Measurements from ENCODE around the gene CFAP73. TPM values are rescaled to one million over a fixed set of nuclear protein-coding genes. Genes with fewer than 3 reads are reported as not detected.
A peak's percentile ranks its signal among the peaks of the same experiment; 100 is the strongest.

Gene CFAP73
- not detected for total RNA-seq (2013)
- under 1 TPM in 1 of 3 donors, not detected in 2; 0.14 TPM for polyA plus RNA-seq
- polyA minus RNA-seq: 0.14 TPM in 1 of 2 replicates, not detected in the other
- 0 to 0.91 (median 0.18) reads per million in 11 experiments for total RNA-seq

GRCh38 chr12:113149361-113150150 is at the start of gene CFAP73:
Gene CFAP73, plus strand, starts transcription at chr12:113149724. Its CDS starts 134 bp downstream, at chr12:113149858.
- Histone ChIP-seq H3K36me3 (replicated peaks in 1 of 2; ENCODE audit: control insufficient read depth in 1 of 2, insufficient read depth in 2 of 2, low read length in 2 of 2) (no peaks in the 10 kb centered on the region), H3K9ac (ENCODE audit: insufficient read depth, low read length, poor library complexity, severe bottlenecking) (no peak within 1 kb of the TSS), H2AFZ (ENCODE audit: insufficient read depth, low read depth, low read length, poor library complexity, severe bottlenecking) (no peak within 1 kb of the TSS), H3K4me1 (ENCODE audit: control insufficient read depth in 1 of 2, insufficient read depth in 2 of 2, low read length in 2 of 2) (peaks cover 14 to 28% of the 10 kb centered on the region in 2 donors), H3K9me3 (replicated peaks in 1 of 2; ENCODE audit: control insufficient read depth in 1 of 2, insufficient read depth in 1 of 2, low read length in 2 of 2) (peaks cover 0 to 7% of the 10 kb centered on the region in 2 donors), H3K27me3 (ENCODE audit: control insufficient read depth in 2 of 2, insufficient read depth in 2 of 2, low read length in 2 of 2) (peaks cover 22 to 47% of the 10 kb centered on the region in 2 donors), H3K4me3 (replicated peaks in 1 of 3; ENCODE audit: low read depth in 2 of 3, low read length in 3 of 3) (no peak within 1 kb of the TSS), H4K20me1 (ENCODE audit: insufficient read depth, low read length) (no peaks in the 10 kb centered on the region), H3K79me2 (ENCODE audit: insufficient read depth, low read length) (no peaks in the 10 kb centered on the region), H3K4me2 (replicated peaks; ENCODE audit: extremely low read depth, low read length, poor library complexity, severe bottlenecking) (no peak within 1 kb of the TSS), H3K27ac (ENCODE audit: low read depth in 1 of 2, low read length in 2 of 2) (no peak within 1 kb of the TSS)
- peak in 2 of 3 donors; percentile 42 to 47 for DNase-seq
- intact Hi-C loops (cut with micrococcal nuclease): loop anchor here in 1 of 2 donors (5.0 to 10.0 kb wide), 2 partner anchors 102 to 265 kb away; no protein-coding TSS in a partner anchor
- Mint-ChIP-seq H3K27me3 (ENCODE audit: low read depth in 3 of 3) (peaks cover 51 to 61% (median 54%) of the 10 kb centered on the region in 3 donors), H3K27ac (peak within 1 kb of the TSS in 1 of 7 donors; percentile 74), H3K9me3 (peaks cover 0 to 18% (median 6%) of the 10 kb centered on the region in 7 donors), H3K4me1 (peaks cover 28% of the 10 kb centered on the region), H3K4me3 (peak within 1 kb of the TSS; percentile 27 to 69), H3K36me3 (peaks cover 0 to 7% of the 10 kb centered on the region in 2 donors)
- TF ChIP-seq, protein P1, sequence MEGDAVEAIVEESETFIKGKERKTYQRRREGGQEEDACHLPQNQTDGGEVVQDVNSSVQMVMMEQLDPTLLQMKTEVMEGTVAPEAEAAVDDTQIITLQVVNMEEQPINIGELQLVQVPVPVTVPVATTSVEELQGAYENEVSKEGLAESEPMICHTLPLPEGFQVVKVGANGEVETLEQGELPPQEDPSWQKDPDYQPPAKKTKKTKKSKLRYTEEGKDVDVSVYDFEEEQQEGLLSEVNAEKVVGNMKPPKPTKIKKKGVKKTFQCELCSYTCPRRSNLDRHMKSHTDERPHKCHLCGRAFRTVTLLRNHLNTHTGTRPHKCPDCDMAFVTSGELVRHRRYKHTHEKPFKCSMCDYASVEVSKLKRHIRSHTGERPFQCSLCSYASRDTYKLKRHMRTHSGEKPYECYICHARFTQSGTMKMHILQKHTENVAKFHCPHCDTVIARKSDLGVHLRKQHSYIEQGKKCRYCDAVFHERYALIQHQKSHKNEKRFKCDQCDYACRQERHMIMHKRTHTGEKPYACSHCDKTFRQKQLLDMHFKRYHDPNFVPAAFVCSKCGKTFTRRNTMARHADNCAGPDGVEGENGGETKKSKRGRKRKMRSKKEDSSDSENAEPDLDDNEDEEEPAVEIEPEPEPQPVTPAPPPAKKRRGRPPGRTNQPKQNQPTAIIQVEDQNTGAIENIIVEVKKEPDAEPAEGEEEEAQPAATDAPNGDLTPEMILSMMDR (IDR thresholded peaks at IDR 0.05): no peak
- 72% methylated on average over 7 of the region's 22 CpGs for WGBS (ENCODE audit: insufficient coverage)

- TF ChIP-seq, protein P1 (IDR thresholded peaks at IDR 0.05): no peak
- no peaks in the 10 kb centered on the region for H3K36me3 ChIP-seq (replicated peaks in 1 of 2; ENCODE audit: control insufficient read depth in 1 of 2, insufficient read depth in 2 of 2, low read length in 2 of 2)
- H3K27me3 Mint-ChIP-seq (ENCODE audit: low read depth in 3 of 3): peaks cover 11 to 18% (median 16%) of the 10 kb centered on the region in 3 donors
- peaks cover 0 to 4% of the 10 kb centered on the region in 2 donors for H3K4me1 ChIP-seq (ENCODE audit: control insufficient read depth in 1 of 2, insufficient read depth in 2 of 2, low read length in 2 of 2)
- H3K79me2 ChIP-seq (ENCODE audit: insufficient read depth, low read length): no peaks in the 10 kb centered on the region
- no peak overlapping the region for H3K4me3 Mint-ChIP-seq
- H3K36me3 Mint-ChIP-seq: no peaks in the 10 kb centered on the region
- peaks cover 11% of the 10 kb centered on the region for H3K4me1 Mint-ChIP-seq
- H2AFZ ChIP-seq (ENCODE audit: insufficient read depth, low read depth, low read length, poor library complexity, severe bottlenecking): no peak overlapping the region
- peaks cover 0 to 5% of the 10 kb centered on the region in 2 donors for H3K27me3 ChIP-seq (ENCODE audit: control insufficient read depth in 2 of 2, insufficient read depth in 2 of 2, low read length in 2 of 2)
- H3K9me3 Mint-ChIP-seq: peaks cover 0 to 3% (median 0%) of the 10 kb centered on the region in 7 donors
- no peak overlapping the region for H3K4me2 ChIP-seq (replicated peaks; ENCODE audit: extremely low read depth, low read length, poor library complexity, severe bottlenecking)
- no peak overlapping the region for H3K9ac ChIP-seq (ENCODE audit: insufficient read depth, low read length, poor library complexity, severe bottlenecking)
- intact Hi-C loops (cut with micrococcal nuclease): no loop called here
- DNase-seq: no peak
- H3K4me3 ChIP-seq (replicated peaks in 1 of 3; ENCODE audit: low read depth in 2 of 3, low read length in 3 of 3): no peak overlapping the region
- peak overlapping the region in 1 of 7 donors; percentile 86 for H3K27ac Mint-ChIP-seq
- H4K20me1 ChIP-seq (ENCODE audit: insufficient read depth, low read length): no peaks in the 10 kb centered on the region
- WGBS (ENCODE audit: insufficient coverage): 90% methylated on average over 11 of the region's 12 CpGs
- no peaks in the 10 kb centered on the region for H3K9me3 ChIP-seq (replicated peaks in 1 of 2; ENCODE audit: control insufficient read depth in 1 of 2, insufficient read depth in 1 of 2, low read length in 2 of 2)
- no peak overlapping the region for H3K27ac ChIP-seq (ENCODE audit: low read depth in 1 of 2, low read length in 2 of 2)
Measured at GRCh38 chr12:113099764-113100163, 49.8 kb upstream of the CFAP73 start.

All from CD14-positive monocyte (primary cell).